SU-DHL-6 (cell line): ENCODE measurements around the gene PRX.

ENCODE experiments used
- H2AFZ ChIP-seq: fragments of 200-600 bp; sonication (generic); 2 replicates; pipeline ENCODE4 v1.6.1; 2014; ENCODE audit warnings: low read depth, mild to moderate bottlenecking, moderate library complexity, mixed read lengths, antibody characterized with exemption, low read length; ENCODE audit not compliant: severe bottlenecking
- H3F3A ChIP-seq: fragments of 200-600 bp; shearing (Covaris generic); 2 replicates; pipeline ENCODE4 v1.6.0; 2016; ENCODE audit warnings: antibody characterized with exemption, mild to moderate bottlenecking; ENCODE audit not compliant: insufficient read depth
- H3K27ac ChIP-seq: fragments of 200-600 bp; sonication (generic); 2 replicates; pipeline ENCODE4 v1.5.1; 2016; ENCODE audit warnings: low read depth, mild to moderate bottlenecking, low read length, moderate library complexity, mixed read lengths
- H3K27me3 ChIP-seq: fragments of 200-600 bp; sonication (generic), shearing (Covaris generic); 2 replicates; pipeline ENCODE4 v1.6.0; 2014; ENCODE audit warnings: mild to moderate bottlenecking, low read length
- H3K36me3 ChIP-seq: fragments of 200-600 bp; sonication (generic); 2 replicates; pipeline ENCODE4 v1.6.1; 2014; ENCODE audit warnings: mild to moderate bottlenecking, low read length, mixed read lengths
- H3K4me2 ChIP-seq: fragments of 300-600, 200-600 bp; shearing (Covaris generic), sonication (generic); 2 replicates; pipeline ENCODE4 v1.6.0; 2014; ENCODE audit warnings: low read length, low read depth, mild to moderate bottlenecking; ENCODE audit not compliant: poor library complexity, severe bottlenecking
- H3K4me3 ChIP-seq: fragments of 200-600 bp; sonication (generic); 2 replicates; pipeline ENCODE4 v1.5.1; 2014; ENCODE audit warnings: antibody characterized with exemption, low read length, mild to moderate bottlenecking, mixed read lengths; ENCODE audit not compliant: insufficient read depth, poor library complexity, severe bottlenecking
- H3K79me2 ChIP-seq: fragments of 200-600 bp; sonication (generic); 2 replicates; pipeline ENCODE4 v1.6.1; 2014; ENCODE audit warnings: mild to moderate bottlenecking, low read length, moderate library complexity; ENCODE audit not compliant: insufficient read depth
- H3K9ac ChIP-seq: fragments of 200-600 bp; sonication (generic); 2 replicates; pipeline ENCODE4 v1.7.0; 2014; ENCODE audit warnings: mild to moderate bottlenecking, low read length
- H3K9me2 ChIP-seq: fragments of 200-600 bp; sonication (generic); replicated peaks from 2 replicates; pipeline ENCODE4 v1.6.1; 2014; ENCODE audit warnings: low read length; ENCODE audit not compliant: insufficient read depth
- H3K9me3 ChIP-seq: fragments of 200-600 bp; sonication (generic); 2 replicates; pipeline ENCODE4 v1.6.1; 2014; ENCODE audit warnings: low read length, mixed read lengths; ENCODE audit not compliant: insufficient read depth
- H4K20me1 ChIP-seq: fragments of 200-600 bp; sonication (generic); 2 replicates; pipeline ENCODE4 v1.6.1; 2014; ENCODE audit warnings: low read depth, mild to moderate bottlenecking, antibody characterized with exemption, low read length, moderate library complexity, mixed read lengths
- CTCF ChIP-seq: fragments of 200-600 bp; sonication (generic); IDR thresholded peaks from one replicate; pipeline ENCODE4 v1.5.1; 2017; ENCODE audit warnings: antibody characterized with exemption, mild to moderate bottlenecking, low read length, moderate library complexity; ENCODE audit not compliant: insufficient read depth, poor library complexity, severe bottlenecking
- EZH2phosphoT487 ChIP-seq: fragments of 200-600 bp; sonication (generic), shearing (Covaris generic); conservative IDR thresholded peaks from 2 replicates; pipeline ENCODE4 v1.6.1; 2018; ENCODE audit warnings: mild to moderate bottlenecking, antibody characterized with exemption, low read length, moderate library complexity, mixed read lengths

The PRX gene

GRCh38 chr19:40422748-40423566 is 9.8 kb upstream of the PRX start:
- Histone ChIP-seq H2AFZ (no peak overlapping the region), H3K4me2 (no peak overlapping the region), H3K27me3 (no peaks in the 10 kb centered on the region), H3K36me3 (no peaks in the 10 kb centered on the region), H4K20me1 (no peaks in the 10 kb centered on the region), H3K27ac (no peak overlapping the region), H3K9ac (no peak overlapping the region), H3F3A (peaks cover 8% of the 10 kb centered on the region; the same call in 1 of the 2 replicates), H3K9me3 (no peaks in the 10 kb centered on the region), H3K9me2 (no peaks in the 10 kb centered on the region), H3K79me2 (no peaks in the 10 kb centered on the region), H3K4me3 (no peak overlapping the region)
- TF ChIP-seq EZH2phosphoT487: no peak
- no peak for TF ChIP-seq CTCF

- Histone ChIP-seq H2AFZ (no peak overlapping the region), H3K4me2 (no peak overlapping the region), H3K79me2 (no peaks in the 10 kb centered on the region), H3K27ac (no peak overlapping the region), H3K9ac (no peak overlapping the region), H3K9me3 (no peaks in the 10 kb centered on the region), H4K20me1 (no peaks in the 10 kb centered on the region), H3K27me3 (no peaks in the 10 kb centered on the region), H3K36me3 (no peaks in the 10 kb centered on the region), H3F3A (peaks cover 8% of the 10 kb centered on the region; the same call in 1 of the 2 replicates), H3K4me3 (no peak overlapping the region), H3K9me2 (no peaks in the 10 kb centered on the region)
- TF ChIP-seq EZH2phosphoT487 (no peak), CTCF (no peak)
These were observed 9.0 kb upstream of the PRX start for GRCh38 chr19:40421993-40422747.

- H2AFZ ChIP-seq: peak overlapping the region; percentile 94
These were observed 7.9 kb upstream of the PRX start for GRCh38 chr19:40420766-40421765.

More at GRCh38 chr19:40420766-40421765, 7.9 kb upstream of the PRX start:
- no peaks in the 10 kb centered on the region for H3K9me3 ChIP-seq
- peak overlapping the region; percentile 67 for H3K9ac ChIP-seq
- H3K27me3 ChIP-seq: no peaks in the 10 kb centered on the region
- no peaks in the 10 kb centered on the region for H3K79me2 ChIP-seq
- peak overlapping the region; percentile 84 for H3K4me2 ChIP-seq
- no peaks in the 10 kb centered on the region for H4K20me1 ChIP-seq
- H3K4me3 ChIP-seq: peak overlapping the region; percentile 64
- H3K9me2 ChIP-seq: no peaks in the 10 kb centered on the region
- no peaks in the 10 kb centered on the region for H3K36me3 ChIP-seq
- peak overlapping the region; percentile 56 for H3K27ac ChIP-seq
- TF ChIP-seq CTCF (peak; percentile 81), EZH2phosphoT487 (no peak)
- peaks cover 8% of the 10 kb centered on the region; the same call in 1 of the 2 replicates for H3F3A ChIP-seq
